Loucy (cell line): ENCODE results near the gene AMZ2.

ENCODE experiments used
- H2AFZ ChIP-seq: fragments of 200-600 bp; sonication (generic); 2 replicates; pipeline ENCODE4 v1.6.0; 2016; ENCODE audit warnings: antibody characterized with exemption, mild to moderate bottlenecking, low read length, moderate library complexity
- H3F3A ChIP-seq: fragments of 200-600 bp; 2 replicates; pipeline ENCODE4 v1.6.0; 2016; ENCODE audit warnings: antibody characterized with exemption, low read depth, mild to moderate bottlenecking
- H3K27me3 ChIP-seq: fragments of 200-600 bp; sonication (generic); 2 replicates; pipeline ENCODE4 v1.6.1; 2014; ENCODE audit warnings: low read length, mild to moderate bottlenecking; ENCODE audit not compliant: insufficient read depth, poor library complexity, severe bottlenecking
- H3K36me3 ChIP-seq: fragments of 200-600 bp; sonication (generic); 2 replicates; pipeline ENCODE4 v1.6.1; 2016; ENCODE audit warnings: low read length; ENCODE audit not compliant: insufficient read depth
- H3K4me1 ChIP-seq: fragments of 200-600 bp; sonication (generic); 2 replicates; pipeline ENCODE4 v1.5.1; 2014; ENCODE audit warnings: low read length, mild to moderate bottlenecking; ENCODE audit not compliant: insufficient read depth, poor library complexity, severe bottlenecking
- H3K4me2 ChIP-seq: fragments of 200-600 bp; sonication (generic); 2 replicates; pipeline ENCODE4 v1.6.0; 2014; ENCODE audit warnings: antibody characterized with exemption, low read length, low read depth, mild to moderate bottlenecking; ENCODE audit not compliant: poor library complexity, severe bottlenecking
- H3K4me3 ChIP-seq: fragments of 200-600 bp; sonication (generic); 2 replicates; pipeline ENCODE4 v1.5.1; 2014; ENCODE audit warnings: low read length, mild to moderate bottlenecking, mixed read lengths; ENCODE audit not compliant: poor library complexity, severe bottlenecking
- H3K79me2 ChIP-seq: fragments of 200-600 bp; sonication (generic); 2 replicates; pipeline ENCODE4 v1.6.1; 2014; ENCODE audit warnings: low read length; ENCODE audit not compliant: insufficient read depth
- H3K9ac ChIP-seq: fragments of 200-600 bp; sonication (generic); 2 replicates; pipeline ENCODE4 v1.6.0; 2014; ENCODE audit warnings: mild to moderate bottlenecking, low read depth, low read length, moderate library complexity; ENCODE audit not compliant: poor library complexity, severe bottlenecking
- H3K9me2 ChIP-seq: fragments of 200-600 bp; sonication (generic); replicated peaks from 2 replicates; pipeline ENCODE4 v1.6.1; 2016; ENCODE audit warnings: low read depth, low read length, mixed read lengths
- H3K9me3 ChIP-seq: fragments of 200-600 bp; sonication (generic); 2 replicates; pipeline ENCODE4 v1.6.1; 2014; ENCODE audit warnings: mild to moderate bottlenecking, antibody characterized with exemption, low read length, low read depth; ENCODE audit not compliant: insufficient read depth
- H4K20me1 ChIP-seq: fragments of 200-600 bp; sonication (generic); 2 replicates; pipeline ENCODE4 v1.6.0; 2014; ENCODE audit warnings: antibody characterized with exemption, low read length, mild to moderate bottlenecking; ENCODE audit not compliant: insufficient read depth, poor library complexity, severe bottlenecking
- EZH2phosphoT487 ChIP-seq: fragments of 200-600 bp; IDR thresholded peaks from 2 replicates; pipeline ENCODE4 v1.6.1; 2018; ENCODE audit warnings: antibody characterized with exemption, mild to moderate bottlenecking, moderate library complexity, borderline replicate concordance
- TF ChIP-seq, protein P1 (sequence below): fragments of 200-600 bp; sonication (generic); conservative IDR thresholded peaks from 2 replicates; pipeline ENCODE4 v1.5.1; 2014; ENCODE audit warnings: mild to moderate bottlenecking, antibody characterized with exemption, low read length

AMZ2 gene

GRCh38 chr17:68291836-68292688 is 44.2 kb downstream of the AMZ2 start:
- Histone ChIP-seq H3K79me2 (0 out of 2 replicates have a peak, but pooled peaks cover 3% of the 10 kb centered on the region), H3K4me1 (peaks cover 35% of the 10 kb centered on the region)

DNA sequence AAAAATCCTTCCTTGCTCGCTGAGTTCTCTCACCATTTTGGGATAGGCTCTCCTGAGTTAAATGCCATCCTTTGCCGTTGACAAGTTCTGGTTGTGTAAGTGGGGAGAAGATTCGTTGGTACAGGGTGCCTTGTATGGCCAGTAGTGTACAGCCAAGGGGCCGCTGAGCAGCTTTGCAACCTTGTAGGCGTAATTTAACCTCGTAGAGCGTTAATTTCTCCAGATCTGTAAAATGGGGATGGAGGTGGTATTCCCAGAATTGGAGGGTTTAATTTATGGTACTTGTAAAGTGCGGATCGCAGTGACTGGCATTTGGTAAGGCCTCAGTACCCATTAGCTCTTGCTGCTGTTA is 44.8 kb downstream of the AMZ2 start:
- H3K79me2 ChIP-seq = 0 out of 2 replicates have a peak, but pooled peaks cover 3% of the 10 kb centered on the region
- no peaks in the 10 kb centered on the region for H3K27me3 ChIP-seq
- H3K4me3 ChIP-seq = peak overlapping the region; percentile 75
- TF ChIP-seq, protein P1, sequence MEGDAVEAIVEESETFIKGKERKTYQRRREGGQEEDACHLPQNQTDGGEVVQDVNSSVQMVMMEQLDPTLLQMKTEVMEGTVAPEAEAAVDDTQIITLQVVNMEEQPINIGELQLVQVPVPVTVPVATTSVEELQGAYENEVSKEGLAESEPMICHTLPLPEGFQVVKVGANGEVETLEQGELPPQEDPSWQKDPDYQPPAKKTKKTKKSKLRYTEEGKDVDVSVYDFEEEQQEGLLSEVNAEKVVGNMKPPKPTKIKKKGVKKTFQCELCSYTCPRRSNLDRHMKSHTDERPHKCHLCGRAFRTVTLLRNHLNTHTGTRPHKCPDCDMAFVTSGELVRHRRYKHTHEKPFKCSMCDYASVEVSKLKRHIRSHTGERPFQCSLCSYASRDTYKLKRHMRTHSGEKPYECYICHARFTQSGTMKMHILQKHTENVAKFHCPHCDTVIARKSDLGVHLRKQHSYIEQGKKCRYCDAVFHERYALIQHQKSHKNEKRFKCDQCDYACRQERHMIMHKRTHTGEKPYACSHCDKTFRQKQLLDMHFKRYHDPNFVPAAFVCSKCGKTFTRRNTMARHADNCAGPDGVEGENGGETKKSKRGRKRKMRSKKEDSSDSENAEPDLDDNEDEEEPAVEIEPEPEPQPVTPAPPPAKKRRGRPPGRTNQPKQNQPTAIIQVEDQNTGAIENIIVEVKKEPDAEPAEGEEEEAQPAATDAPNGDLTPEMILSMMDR = no peak
- TF ChIP-seq EZH2phosphoT487 = no peak
- H3F3A ChIP-seq = peaks cover 1% of the 10 kb centered on the region; the same call in 1 of the 2 replicates
- no peaks in the 10 kb centered on the region for H3K9me3 ChIP-seq
- H4K20me1 ChIP-seq = no peaks in the 10 kb centered on the region
- H3K4me2 ChIP-seq = peak overlapping the region; percentile 76
- H3K36me3 ChIP-seq = no peaks in the 10 kb centered on the region
- no peaks in the 10 kb centered on the region for H3K9me2 ChIP-seq
- 0 out of 2 replicates have a peak overlapping the region, but pooled peaks have one; percentile 51 for H2AFZ ChIP-seq
- peak overlapping the region; percentile 69 for H3K9ac ChIP-seq
- H3K4me1 ChIP-seq = peaks cover 38% of the 10 kb centered on the region

More at GRCh38 chr17:68291836-68292688, 44.2 kb downstream of the AMZ2 start:
- no peaks in the 10 kb centered on the region for H4K20me1 ChIP-seq
- H3K4me2 ChIP-seq = peak overlapping the region; percentile 76
- peaks cover 5% of the 10 kb centered on the region; the same call in 1 of the 2 replicates for H3F3A ChIP-seq
- peak overlapping the region; percentile 51 for H2AFZ ChIP-seq
- H3K9me2 ChIP-seq = no peaks in the 10 kb centered on the region
- H3K9me3 ChIP-seq = no peaks in the 10 kb centered on the region
- H3K4me3 ChIP-seq = peak overlapping the region; percentile 75
- H3K36me3 ChIP-seq = no peaks in the 10 kb centered on the region
- no peaks in the 10 kb centered on the region for H3K27me3 ChIP-seq
- peak overlapping the region; percentile 69 for H3K9ac ChIP-seq
- TF ChIP-seq, protein P1 = peak; percentile 54
- TF ChIP-seq EZH2phosphoT487 = no peak

GRCh38 chr17:68293490-68294195 is 45.8 kb downstream of the AMZ2 start:
- Histone ChIP-seq H3K4me2 (no peak overlapping the region), H2AFZ (no peak overlapping the region), H3F3A (no peaks in the 10 kb centered on the region), H3K36me3 (no peaks in the 10 kb centered on the region), H3K79me2 (0 out of 2 replicates have a peak, but pooled peaks cover 3% of the 10 kb centered on the region), H3K27me3 (no peaks in the 10 kb centered on the region), H3K4me1 (peaks cover 37% of the 10 kb centered on the region), H3K4me3 (no peak overlapping the region), H4K20me1 (no peaks in the 10 kb centered on the region), H3K9me3 (no peaks in the 10 kb centered on the region), H3K9ac (no peak overlapping the region), H3K9me2 (no peaks in the 10 kb centered on the region)
- TF ChIP-seq, protein P1 = no peak
- no peak for TF ChIP-seq EZH2phosphoT487
